Activated CD4-positive, alpha-beta memory T cell treated with anti-CD3 and anti-CD28 coated beads, Interleukin-2, amount 10 ng/mL, durations not matched to agents 7 days and 5 days (primary cell): Measurements from ENCODE around the gene SLC9A9. TPM values are rescaled to one million over a fixed set of nuclear protein-coding genes. Genes with fewer than 3 reads are reported as not detected.

Experiments used
- CTCF ChIA-PET: fragments of 350-600 bp; sonication (Branson Sonifier 250); formaldehyde crosslinking; loops from one replicate; lab custom pipeline; 2021; ENCODE audit warnings: antibody characterized with exemption, inconsistent platforms; lab: Charles Lee
- POLR2A ChIA-PET: fragments of 350-600 bp; sonication (Branson Sonifier 250); formaldehyde crosslinking; loops from one replicate; lab custom pipeline; 2021; ENCODE audit warnings: antibody characterized with exemption; lab: Charles Lee
- DNase-seq: peaks from one replicate; pipeline ENCODE4 v3.0.0-alpha.2; 2020
- H3K27ac Mint-ChIP-seq: one replicate; pipeline ENCODE4 v1.8.0; 2021; ENCODE audit warnings: mild to moderate bottlenecking, mixed read lengths
- H3K27me3 Mint-ChIP-seq: one replicate; pipeline ENCODE4 v1.8.0; 2021; ENCODE audit warnings: mixed read lengths
- H3K36me3 Mint-ChIP-seq: one replicate; pipeline ENCODE4 v1.8.0; 2021; ENCODE audit warnings: low read depth, mixed read lengths
- H3K4me1 Mint-ChIP-seq: one replicate; pipeline ENCODE4 v1.8.0; 2021; ENCODE audit warnings: mixed read lengths
- H3K4me3 Mint-ChIP-seq: one replicate; pipeline ENCODE4 v1.8.0; 2021; ENCODE audit warnings: mild to moderate bottlenecking, mixed read lengths
- H3K9me3 Mint-ChIP-seq: one replicate; pipeline ENCODE4 v1.8.0; 2021; ENCODE audit warnings: mixed read lengths
- total RNA-seq, 2 experiments: library from RNA; stranded (reverse); gene quantifications; one replicate each; pipeline ENCODE4 v1.2.3, GENCODE V29; 2021

The SLC9A9 gene
- total RNA-seq, 2 experiments from 2014 or later = 16.9 to 18.5 TPM

- Mint-ChIP-seq H3K27me3 (no peaks in the 10 kb centered on the region), H3K4me1 (peaks cover 34% of the 10 kb centered on the region), H3K4me3 (no peak overlapping the region), H3K27ac (no peak overlapping the region), H3K9me3 (no peaks in the 10 kb centered on the region), H3K36me3 (no peaks in the 10 kb centered on the region)
- ChIA-PET CTCF (interaction anchor here (0.7 to 1.4 kb wide), 3 partner anchors 24 to 326 kb away, joined by 3 to 5 read pairs (median 3); no protein-coding TSS in a partner anchor), POLR2A (interaction anchor here (1.9 kb wide), 1 partner anchor 14 kb away, joined by 6 read pairs; no protein-coding TSS in a partner anchor)
- DNase-seq = no peak
These were observed 499.6 kb downstream of the SLC9A9 start for GRCh38 chr3:143348486-143349327.

GRCh38 chr3:143344516-143345165 is 503.6 kb downstream of the SLC9A9 start:
- DNase-seq = no peak
- Mint-ChIP-seq H3K36me3 (no peaks in the 10 kb centered on the region), H3K9me3 (no peaks in the 10 kb centered on the region), H3K27ac (no peak overlapping the region), H3K27me3 (no peaks in the 10 kb centered on the region), H3K4me3 (no peak overlapping the region), H3K4me1 (peaks cover 28% of the 10 kb centered on the region)
- ChIA-PET POLR2A (no interaction called here), CTCF (no interaction called here)

- no peak overlapping the region for H3K4me3 Mint-ChIP-seq
- no peaks in the 10 kb centered on the region for H3K9me3 Mint-ChIP-seq
- no peak overlapping the region for H3K27ac Mint-ChIP-seq
- ChIA-PET CTCF (no interaction called here), POLR2A (no interaction called here)
- H3K4me1 Mint-ChIP-seq = peaks cover 21% of the 10 kb centered on the region
- H3K27me3 Mint-ChIP-seq = no peaks in the 10 kb centered on the region
- no peak for DNase-seq
- H3K36me3 Mint-ChIP-seq = no peaks in the 10 kb centered on the region
These were observed 504.3 kb downstream of the SLC9A9 start for GRCh38 chr3:143343944-143344343.

- POLR2A ChIA-PET = no interaction called here
- no peak for DNase-seq
- Mint-ChIP-seq H3K27ac (no peak overlapping the region), H3K4me1 (peaks cover 13% of the 10 kb centered on the region), H3K4me3 (no peak overlapping the region), H3K27me3 (no peaks in the 10 kb centered on the region), H3K36me3 (no peaks in the 10 kb centered on the region), H3K9me3 (no peaks in the 10 kb centered on the region)
- CTCF ChIA-PET = interaction anchor here (2.0 kb wide), 1 partner anchor 10 kb away, joined by 6 read pairs; no protein-coding TSS in a partner anchor
These were observed 505.2 kb downstream of the SLC9A9 start for GRCh38 chr3:143343031-143343430.

- Mint-ChIP-seq H3K4me1 (peaks cover under 1% of the 10 kb centered on the region), H3K27me3 (no peaks in the 10 kb centered on the region), H3K27ac (no peak overlapping the region), H3K9me3 (no peaks in the 10 kb centered on the region), H3K4me3 (no peak overlapping the region), H3K36me3 (no peaks in the 10 kb centered on the region)
- POLR2A ChIA-PET = no interaction called here
- no peak for DNase-seq
- CTCF ChIA-PET = no interaction called here
These were observed 508.8 kb downstream of the SLC9A9 start for GRCh38 chr3:143339451-143339850.

- H3K4me3 Mint-ChIP-seq = no peak overlapping the region
- no peaks in the 10 kb centered on the region for H3K36me3 Mint-ChIP-seq
- ChIA-PET CTCF (interaction anchor here (1.2 kb wide), 1 partner anchor 337 kb away, joined by 4 read pairs; no protein-coding TSS in a partner anchor), POLR2A (no interaction called here)
- H3K4me1 Mint-ChIP-seq = no peaks in the 10 kb centered on the region
- H3K9me3 Mint-ChIP-seq = no peaks in the 10 kb centered on the region
- no peak for DNase-seq
- H3K27ac Mint-ChIP-seq = no peak overlapping the region
- no peaks in the 10 kb centered on the region for H3K27me3 Mint-ChIP-seq
These were observed 510.9 kb downstream of the SLC9A9 start for GRCh38 chr3:143337387-143337786.

GRCh38 chr3:143334231-143334630 is 514.0 kb downstream of the SLC9A9 start:
- CTCF ChIA-PET = no interaction called here
- Mint-ChIP-seq H3K27ac (no peak overlapping the region), H3K4me1 (no peaks in the 10 kb centered on the region), H3K9me3 (no peaks in the 10 kb centered on the region), H3K36me3 (no peaks in the 10 kb centered on the region), H3K27me3 (no peaks in the 10 kb centered on the region), H3K4me3 (no peak overlapping the region)
- no peak for DNase-seq
- POLR2A ChIA-PET = no interaction called here

- no peaks in the 10 kb centered on the region for H3K4me1 Mint-ChIP-seq
- no peaks in the 10 kb centered on the region for H3K27me3 Mint-ChIP-seq
- ChIA-PET CTCF (no interaction called here), POLR2A (no interaction called here)
- no peak overlapping the region for H3K27ac Mint-ChIP-seq
- DNase-seq = no peak
- H3K9me3 Mint-ChIP-seq = no peaks in the 10 kb centered on the region
- no peak overlapping the region for H3K4me3 Mint-ChIP-seq
- H3K36me3 Mint-ChIP-seq = no peaks in the 10 kb centered on the region
These were observed 514.9 kb downstream of the SLC9A9 start for GRCh38 chr3:143333367-143333766.

GRCh38 chr3:143332026-143332425 is 516.2 kb downstream of the SLC9A9 start:
- Mint-ChIP-seq H3K4me1 (no peaks in the 10 kb centered on the region), H3K27me3 (no peaks in the 10 kb centered on the region), H3K9me3 (no peaks in the 10 kb centered on the region), H3K27ac (no peak overlapping the region), H3K4me3 (no peak overlapping the region), H3K36me3 (no peaks in the 10 kb centered on the region)
- CTCF ChIA-PET = no interaction called here
- DNase-seq = no peak
- POLR2A ChIA-PET = no interaction called here

GRCh38 chr3:143331350-143331749 is 516.9 kb downstream of the SLC9A9 start:
- no peaks in the 10 kb centered on the region for H3K4me1 Mint-ChIP-seq
- POLR2A ChIA-PET = no interaction called here
- no peaks in the 10 kb centered on the region for H3K9me3 Mint-ChIP-seq
- H3K27me3 Mint-ChIP-seq = no peaks in the 10 kb centered on the region
- H3K4me3 Mint-ChIP-seq = no peak overlapping the region
- DNase-seq = no peak
- CTCF ChIA-PET = no interaction called here
- no peak overlapping the region for H3K27ac Mint-ChIP-seq
- no peaks in the 10 kb centered on the region for H3K36me3 Mint-ChIP-seq

- H3K36me3 Mint-ChIP-seq = no peaks in the 10 kb centered on the region
- ChIA-PET POLR2A (no interaction called here), CTCF (no interaction called here)
- H3K9me3 Mint-ChIP-seq = no peaks in the 10 kb centered on the region
- H3K4me3 Mint-ChIP-seq = no peak overlapping the region
- H3K27ac Mint-ChIP-seq = no peak overlapping the region
- no peak for DNase-seq
- no peaks in the 10 kb centered on the region for H3K4me1 Mint-ChIP-seq
- H3K27me3 Mint-ChIP-seq = no peaks in the 10 kb centered on the region
These were observed 517.9 kb downstream of the SLC9A9 start for GRCh38 chr3:143330296-143330868.

- ChIA-PET CTCF (no interaction called here), POLR2A (no interaction called here)
- DNase-seq = no peak
- Mint-ChIP-seq H3K27me3 (no peaks in the 10 kb centered on the region), H3K36me3 (no peaks in the 10 kb centered on the region), H3K4me3 (no peak overlapping the region), H3K9me3 (no peaks in the 10 kb centered on the region), H3K27ac (no peak overlapping the region), H3K4me1 (no peaks in the 10 kb centered on the region)
These were observed 518.6 kb downstream of the SLC9A9 start for GRCh38 chr3:143329567-143330211.

GRCh38 chr3:143328451-143328850 is 519.8 kb downstream of the SLC9A9 start:
- ChIA-PET POLR2A (no interaction called here), CTCF (no interaction called here)
- Mint-ChIP-seq H3K27ac (no peak overlapping the region), H3K9me3 (no peaks in the 10 kb centered on the region), H3K27me3 (no peaks in the 10 kb centered on the region), H3K36me3 (no peaks in the 10 kb centered on the region), H3K4me1 (no peaks in the 10 kb centered on the region), H3K4me3 (no peak overlapping the region)
- DNase-seq = no peak
